Jurkat, Clone E6-1 (cell line): ENCODE results near the gene CAMTA1.

Experiments used
- DNase-seq: peaks from one replicate; pipeline ENCODE4 v3.0.0-alpha.2; 2011; ENCODE audit warnings: low read depth, low spot score
- H3K4me3 ChIP-seq: 2 replicates; pipeline ENCODE4 v1.5.1; 2011; ENCODE audit warnings: mild to moderate bottlenecking, low read length, control low read depth, moderate library complexity

CAMTA1 gene

DNA sequence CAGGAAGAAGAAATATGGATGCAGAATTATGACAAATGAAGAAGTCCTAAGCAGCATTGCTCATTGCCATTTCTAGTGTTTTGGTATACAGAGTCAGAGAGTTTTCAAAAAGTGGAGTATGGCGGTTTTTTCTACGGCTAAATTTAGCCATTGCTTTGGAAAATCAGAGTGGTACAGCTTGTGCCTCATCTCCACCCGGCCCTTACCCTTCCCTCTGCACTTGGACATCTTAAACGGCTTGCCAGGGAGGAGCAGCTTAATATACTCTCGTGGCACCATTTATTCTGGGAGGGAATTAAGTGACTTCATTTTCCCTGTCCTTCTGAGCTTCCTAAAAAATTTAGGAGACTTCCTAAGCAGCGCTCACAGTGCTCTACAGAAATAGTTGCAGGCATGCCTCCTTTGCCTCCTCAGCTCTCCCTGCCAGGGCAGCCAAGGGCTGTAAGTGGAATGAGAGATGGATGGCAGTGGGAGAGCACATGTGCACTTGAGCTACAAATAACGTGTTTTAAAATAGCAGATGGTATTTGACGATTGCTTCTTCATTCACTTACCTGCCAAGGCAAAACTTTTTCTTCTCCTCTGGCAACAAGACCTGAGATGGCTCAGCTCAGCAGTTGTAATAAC, 934.3 kb downstream of the CAMTA1 start:
- no peak overlapping the region for H3K4me3 ChIP-seq
- DNase-seq = no peak

DNA sequence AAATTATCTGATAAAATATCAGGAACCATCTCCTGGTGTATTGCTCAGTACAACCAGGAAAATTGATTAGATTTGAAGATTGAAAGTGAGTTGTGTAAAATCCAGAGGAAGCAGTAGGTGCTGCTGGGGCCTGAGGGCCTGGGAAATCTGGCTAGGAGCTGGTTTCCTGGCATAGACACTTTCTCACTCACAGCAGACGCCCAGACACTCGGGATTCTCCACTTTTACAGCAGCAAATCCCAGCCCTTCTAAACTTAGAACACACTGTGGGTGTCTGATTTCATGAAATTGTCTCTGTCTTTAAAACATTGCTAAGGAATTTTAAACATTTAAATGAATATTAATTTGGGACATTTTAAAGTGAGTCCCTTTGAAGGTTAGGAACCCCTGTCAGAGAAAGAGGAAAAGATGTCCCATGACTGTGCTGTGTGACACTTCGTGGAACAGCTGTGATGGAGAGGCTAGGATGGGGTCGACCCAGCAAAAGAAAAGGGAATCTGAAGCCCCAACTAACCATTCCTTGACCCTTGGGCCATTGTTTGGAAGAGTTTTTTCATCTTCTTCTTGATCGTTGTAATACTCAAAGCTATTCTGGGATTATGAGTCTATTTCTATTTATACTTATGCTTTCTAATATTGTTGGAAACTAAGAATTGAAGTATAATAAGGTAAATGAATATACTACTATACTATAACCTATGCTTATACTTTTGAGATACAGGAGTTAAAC, 936.9 kb downstream of the CAMTA1 start:
- DNase-seq = no peak
- H3K4me3 ChIP-seq = no peak overlapping the region

DNA sequence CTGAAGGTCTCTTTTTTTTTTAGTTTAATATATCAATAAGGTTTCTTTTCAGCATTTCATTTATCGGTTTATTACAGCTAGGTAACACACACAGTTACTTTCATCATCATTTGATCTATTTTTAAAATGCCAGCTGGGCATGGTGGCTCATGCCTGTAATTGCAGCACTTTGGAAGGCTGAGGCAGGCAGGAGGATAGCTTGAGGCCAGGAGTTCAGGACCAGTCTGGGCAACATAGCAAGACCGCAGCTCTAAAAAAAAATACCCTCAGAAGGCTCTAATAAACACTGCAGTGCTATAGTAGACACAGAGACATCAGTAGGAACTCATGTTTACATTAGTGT, 937.4 kb downstream of the CAMTA1 start:
- H3K4me3 ChIP-seq = no peak overlapping the region
- DNase-seq = no peak

DNA sequence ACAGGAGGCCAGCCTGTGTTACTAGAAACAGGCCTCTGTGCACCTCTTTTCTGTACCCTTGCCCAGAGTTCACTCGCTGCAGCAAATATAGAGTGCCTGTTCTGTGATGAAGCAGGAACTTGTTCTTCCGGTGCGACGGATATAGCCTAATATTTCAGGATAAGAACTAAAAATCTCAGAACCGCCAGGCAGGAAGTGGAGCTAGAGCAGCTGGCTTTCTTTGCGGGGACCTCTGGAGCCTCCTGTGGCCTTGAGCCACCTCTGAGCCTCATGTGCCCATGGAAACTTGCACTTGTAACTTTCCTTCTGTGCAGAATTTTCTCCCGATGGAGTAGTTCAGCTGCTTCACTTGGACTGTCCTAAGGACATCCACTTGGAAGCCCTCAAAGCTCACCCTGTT, 941.4 kb downstream of the CAMTA1 start:
- DNase-seq = no peak
- H3K4me3 ChIP-seq = no peak overlapping the region

DNA sequence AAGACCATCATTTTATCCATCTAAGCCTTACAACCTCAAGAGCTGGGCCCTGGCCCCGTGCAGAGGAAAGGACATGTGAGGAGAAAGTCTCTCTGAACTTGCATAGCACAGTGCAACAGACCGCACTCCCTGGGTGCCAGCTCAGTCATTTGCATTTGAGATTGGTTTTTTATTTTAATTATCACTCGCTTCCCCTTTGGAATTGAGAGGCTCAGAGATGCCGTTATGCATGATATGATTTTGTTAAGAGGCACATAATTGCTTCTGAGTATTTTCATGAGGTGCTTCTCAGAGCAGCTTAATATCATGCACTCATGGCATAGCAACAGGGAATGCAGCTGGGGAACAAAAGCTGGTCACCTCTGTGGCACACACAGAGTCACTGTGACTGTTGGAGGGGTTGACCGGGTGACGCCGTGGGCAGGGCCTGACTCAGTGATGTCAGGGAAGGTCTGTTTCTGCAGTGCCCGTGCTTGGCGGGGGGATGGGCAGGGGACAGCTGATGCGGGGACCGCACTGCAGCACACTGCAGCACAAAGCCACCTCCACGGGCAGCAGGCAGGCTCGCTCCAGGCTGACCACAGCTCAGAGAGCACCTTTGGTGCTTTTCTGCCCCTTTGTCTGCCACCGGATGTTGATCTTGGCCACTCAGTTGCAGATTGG, 942.7 kb downstream of the CAMTA1 start:
- no peak for DNase-seq
- H3K4me3 ChIP-seq = no peak overlapping the region

DNA sequence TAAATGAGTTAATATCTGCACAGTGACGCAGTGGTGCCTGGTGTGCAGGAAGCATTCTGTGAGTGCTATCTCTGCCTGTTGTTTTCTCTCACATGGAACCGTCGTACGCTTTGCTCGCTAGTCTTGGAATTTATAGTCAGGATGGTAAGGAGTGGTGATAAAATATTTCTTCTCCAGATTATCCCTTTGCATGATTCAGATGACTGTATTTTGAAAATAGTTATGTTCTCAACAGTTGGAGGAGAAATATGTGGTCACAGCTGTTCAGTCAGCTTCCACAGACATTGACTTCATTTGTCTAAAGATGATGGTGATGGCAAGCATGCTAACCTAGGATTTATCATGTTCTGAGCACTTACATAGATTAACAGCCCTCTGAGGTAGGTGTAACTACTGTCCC, 944.5 kb downstream of the CAMTA1 start:
- no peak for DNase-seq
- no peak overlapping the region for H3K4me3 ChIP-seq

DNA sequence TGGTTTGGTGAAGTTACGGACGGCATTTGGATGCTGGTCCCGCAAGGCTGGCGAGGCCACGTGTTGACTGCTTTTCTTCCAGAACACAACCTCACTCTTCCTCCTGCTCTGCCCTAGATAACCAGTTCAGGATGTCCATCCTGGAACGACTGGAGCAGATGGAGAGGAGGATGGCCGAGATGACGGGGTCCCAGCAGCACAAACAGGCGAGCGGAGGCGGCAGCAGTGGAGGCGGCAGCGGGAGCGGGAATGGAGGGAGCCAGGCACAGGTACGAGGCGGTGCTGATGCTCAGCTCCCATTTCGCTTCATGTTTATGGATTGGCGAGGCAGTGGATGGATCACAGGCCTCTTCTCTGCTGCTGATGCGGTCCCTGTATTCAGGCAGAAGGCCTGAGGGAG, 947.1 kb downstream of the CAMTA1 start:
- DNase-seq = no peak
- no peak overlapping the region for H3K4me3 ChIP-seq

DNA sequence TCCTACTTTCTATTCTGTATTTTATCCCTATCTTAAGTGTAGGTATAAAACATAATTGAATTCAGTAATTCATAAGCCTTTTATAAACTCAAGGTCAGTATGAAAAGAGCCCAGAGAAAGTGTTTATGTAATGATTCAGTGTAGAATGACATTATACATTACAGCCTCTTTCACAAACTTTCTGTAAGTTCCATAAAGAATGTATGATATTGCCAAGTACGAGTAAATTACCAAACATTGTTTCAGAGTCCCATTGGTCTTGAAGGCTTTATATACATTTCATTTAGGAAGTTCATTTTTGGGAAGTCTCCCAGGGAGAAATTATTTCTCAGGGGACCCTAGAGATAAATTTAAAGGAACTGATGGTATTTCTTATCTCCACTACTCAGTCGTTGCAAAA, 948.0 kb downstream of the CAMTA1 start:
- no peak overlapping the region for H3K4me3 ChIP-seq

DNA sequence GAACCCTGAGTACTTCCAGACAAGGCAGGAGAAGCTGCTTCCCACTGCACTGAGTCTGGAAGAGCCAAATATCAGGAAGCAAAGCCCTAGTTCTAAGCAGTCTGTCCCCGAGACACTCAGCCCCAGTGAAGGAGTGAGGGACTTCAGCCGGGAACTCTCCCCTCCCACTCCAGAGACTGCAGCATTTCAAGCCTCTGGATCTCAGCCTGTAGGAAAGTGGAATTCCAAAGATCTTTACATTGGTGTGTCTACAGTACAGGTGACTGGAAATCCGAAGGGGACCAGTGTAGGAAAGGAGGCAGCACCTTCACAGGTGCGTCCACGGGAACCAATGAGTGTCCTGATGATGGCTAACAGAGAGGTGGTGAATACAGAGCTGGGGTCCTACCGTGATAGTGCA, 952.8 kb downstream of the CAMTA1 start:
- no peak overlapping the region for H3K4me3 ChIP-seq
- no peak for DNase-seq

More for the DNA sequence above, 948.0 kb downstream of the CAMTA1 start:
- DNase-seq = no peak

DNA sequence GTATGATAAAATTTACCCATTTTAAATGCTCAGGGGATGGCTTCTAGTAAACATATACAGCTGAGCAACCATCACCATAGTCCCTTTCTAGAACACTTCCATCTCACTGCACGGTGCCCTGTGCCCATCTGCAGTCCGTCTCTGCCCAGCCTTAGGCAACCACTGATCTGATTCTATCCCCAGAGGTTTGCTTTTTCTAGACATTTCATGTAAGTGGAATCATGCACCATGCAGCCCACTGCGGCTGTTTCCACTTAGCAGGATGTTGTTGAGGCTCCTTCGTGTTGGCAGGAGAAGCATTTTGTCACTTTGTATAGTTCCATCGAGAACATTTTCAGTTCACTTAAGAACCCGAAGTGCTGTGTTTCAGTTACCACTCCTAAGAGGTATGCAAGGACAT, 958.1 kb downstream of the CAMTA1 start:
- DNase-seq = no peak
- H3K4me3 ChIP-seq = no peak overlapping the region

DNA sequence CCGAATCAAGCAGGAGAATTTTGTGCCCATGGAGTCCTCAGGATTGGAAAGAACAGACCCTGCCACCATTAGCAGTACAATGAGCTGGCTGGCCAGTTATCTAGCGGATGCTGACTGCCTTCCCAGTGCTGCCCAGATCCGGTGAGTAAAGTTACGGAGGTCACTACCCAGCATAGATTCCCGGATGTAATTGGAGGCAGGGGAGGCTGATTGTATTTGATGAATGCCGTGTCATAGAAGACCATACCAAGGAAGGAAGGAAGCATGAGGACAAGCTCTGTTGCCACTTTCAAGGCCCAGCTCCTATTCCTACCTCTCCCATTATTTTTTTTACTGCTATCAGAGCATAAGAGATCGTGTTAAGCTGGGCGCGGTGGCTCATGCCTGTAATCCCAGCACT, 959.6 kb downstream of the CAMTA1 start:
- H3K4me3 ChIP-seq = no peak overlapping the region
- DNase-seq = no peak

DNA sequence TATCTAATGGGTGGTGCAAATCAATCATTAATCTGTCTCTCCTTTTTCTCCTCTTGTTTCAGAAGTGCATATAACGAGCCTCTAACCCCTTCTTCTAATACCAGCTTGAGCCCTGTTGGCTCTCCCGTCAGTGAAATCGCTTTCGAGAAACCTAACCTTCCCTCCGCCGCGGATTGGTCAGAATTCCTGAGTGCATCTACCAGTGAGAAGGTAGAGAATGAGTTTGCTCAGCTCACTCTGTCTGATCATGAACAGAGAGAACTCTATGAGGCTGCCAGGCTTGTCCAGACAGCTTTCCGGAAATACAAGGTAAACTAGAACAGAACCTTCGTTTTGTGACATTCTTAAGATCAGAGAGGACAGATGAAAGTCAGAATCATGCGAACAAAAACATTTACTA, 960.5 kb downstream of the CAMTA1 start:
- H3K4me3 ChIP-seq = no peak overlapping the region
- no peak for DNase-seq

DNA sequence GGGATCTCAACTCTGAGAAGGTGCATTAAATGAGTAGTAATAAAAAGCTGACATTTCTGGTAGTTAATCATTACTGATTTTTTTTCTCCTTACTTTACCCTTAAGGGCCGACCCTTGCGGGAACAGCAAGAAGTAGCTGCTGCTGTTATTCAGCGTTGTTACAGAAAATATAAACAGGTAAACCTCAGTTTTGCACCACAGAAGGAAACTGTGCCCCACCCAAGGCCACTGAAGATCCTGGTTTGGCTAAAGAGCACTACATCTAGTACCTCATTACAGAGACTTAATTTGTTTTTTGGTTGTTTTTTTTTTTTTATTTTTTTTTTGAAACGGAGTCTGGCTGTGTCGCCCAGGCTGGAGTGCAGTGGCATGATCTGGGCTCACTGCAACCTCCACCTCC, 962.4 kb downstream of the CAMTA1 start:
- DNase-seq = no peak
- H3K4me3 ChIP-seq = no peak overlapping the region

DNA sequence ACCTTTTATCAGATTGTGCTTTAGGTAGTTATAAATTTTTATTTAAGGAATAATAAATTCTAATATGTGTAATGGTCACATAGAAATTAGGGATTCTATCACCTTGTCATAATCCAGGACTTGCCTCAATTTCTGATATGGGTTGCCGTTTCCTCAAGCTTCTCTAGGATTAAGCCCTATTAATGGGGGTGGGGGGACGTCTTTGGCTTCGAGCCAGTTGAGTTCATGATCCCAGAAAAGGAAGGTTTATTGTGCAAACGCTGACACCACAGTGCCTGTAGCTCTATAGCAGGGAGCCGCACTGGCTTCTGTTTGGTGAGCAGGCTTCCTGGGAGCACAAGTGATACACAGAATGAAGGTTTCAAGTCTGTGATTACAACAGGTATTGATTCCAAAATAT, 963.9 kb downstream of the CAMTA1 start:
- H3K4me3 ChIP-seq = no peak overlapping the region
- no peak for DNase-seq

DNA sequence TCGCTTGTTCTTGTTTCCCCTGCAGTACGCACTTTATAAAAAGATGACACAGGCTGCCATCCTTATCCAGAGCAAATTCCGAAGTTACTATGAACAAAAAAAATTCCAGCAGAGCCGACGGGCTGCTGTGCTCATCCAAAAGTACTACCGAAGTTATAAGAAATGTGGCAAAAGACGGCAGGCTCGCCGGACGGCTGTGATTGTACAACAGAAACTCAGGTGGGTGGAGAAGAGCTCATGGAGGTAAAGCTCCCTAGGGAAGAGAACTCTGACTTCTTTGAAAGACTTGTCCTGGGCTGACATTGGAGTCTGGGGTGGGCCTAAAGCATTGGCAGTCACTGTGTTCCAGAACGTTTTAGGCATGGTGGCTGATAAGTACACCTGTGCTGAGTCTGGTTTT, 965.9 kb downstream of the CAMTA1 start:
- no peak overlapping the region for H3K4me3 ChIP-seq
- DNase-seq = no peak

DNA sequence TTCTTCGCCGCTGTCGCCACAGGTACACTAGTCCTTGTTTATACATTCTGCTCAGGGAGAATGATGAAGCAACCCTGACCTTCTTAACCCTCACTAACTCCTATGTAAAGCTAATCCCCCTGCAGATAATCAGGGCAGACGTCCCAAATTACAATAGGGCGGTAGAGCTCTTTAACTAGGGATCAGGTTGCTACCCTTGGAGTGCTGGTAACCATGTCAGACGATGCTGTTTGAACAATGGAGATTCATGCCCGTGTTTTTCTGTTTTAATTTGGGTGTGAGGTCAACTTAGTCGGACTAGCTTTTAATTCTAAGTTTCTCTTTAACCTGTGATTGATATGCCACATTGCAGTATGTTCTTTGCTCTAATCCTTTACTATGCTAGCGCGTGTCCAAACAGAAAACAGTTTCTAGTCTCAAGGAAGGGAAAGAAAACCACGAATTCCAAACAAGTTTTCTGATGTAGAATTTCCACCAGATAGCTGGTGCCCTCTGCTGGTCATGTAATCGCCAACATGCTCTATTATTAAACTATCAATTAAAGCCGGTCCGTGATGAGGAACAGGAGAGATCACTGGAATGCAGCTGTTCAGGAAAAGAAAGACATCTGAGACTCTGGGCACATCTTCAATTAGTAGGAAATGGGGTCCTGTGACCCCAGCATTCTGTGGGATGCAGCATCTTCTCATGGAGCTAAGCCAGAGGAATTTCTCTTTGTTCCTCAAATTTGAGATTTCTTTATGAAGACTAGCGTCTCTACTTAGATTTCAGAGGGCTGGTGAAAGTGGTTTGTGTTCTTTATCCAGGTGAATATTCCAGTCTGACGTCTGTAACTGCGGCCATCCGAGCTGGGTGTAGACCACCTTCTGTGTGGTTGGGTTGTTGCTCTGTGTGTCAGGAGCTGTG, 967.5 kb downstream of the CAMTA1 start:
- DNase-seq = peak; percentile 28
- no peak overlapping the region for H3K4me3 ChIP-seq

DNA sequence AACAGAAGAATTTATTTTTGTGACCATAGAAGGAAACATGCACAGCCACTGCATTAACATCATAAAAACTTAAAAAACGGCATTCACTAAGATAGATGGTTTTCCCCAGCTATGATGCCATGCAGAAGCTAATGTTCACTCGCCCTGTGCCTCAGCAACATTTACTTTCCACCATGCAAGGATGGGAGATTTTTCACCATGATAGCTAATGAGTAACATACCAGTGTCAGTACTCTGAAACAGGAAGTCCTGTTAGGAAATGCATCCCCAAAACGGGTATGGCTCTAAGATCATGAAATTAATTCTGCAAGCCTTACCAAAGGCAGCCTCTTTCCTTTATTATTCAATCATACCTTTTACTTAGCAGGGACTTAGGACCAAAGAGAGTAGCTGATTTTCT, 968.4 kb downstream of the CAMTA1 start:
- DNase-seq = no peak
- H3K4me3 ChIP-seq = no peak overlapping the region

DNA sequence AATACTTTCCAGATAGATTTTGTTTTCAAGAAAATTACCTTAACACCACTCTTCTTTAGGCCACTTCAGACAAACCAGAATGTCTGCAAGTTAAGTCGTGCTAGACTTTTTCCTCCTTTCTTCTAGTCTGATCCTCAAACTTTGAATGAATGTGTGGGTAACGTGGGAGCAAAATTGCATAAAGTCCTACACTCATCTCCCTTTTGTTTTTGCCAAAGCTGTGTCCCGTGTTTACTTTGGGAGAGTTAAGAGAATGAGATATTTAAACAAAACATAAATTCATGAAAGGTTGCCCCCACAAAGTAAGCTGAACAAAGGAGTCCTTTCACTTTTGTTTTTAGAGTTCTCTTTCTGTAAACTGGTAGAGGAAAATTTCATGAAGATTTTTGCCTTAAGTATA, 969.0 kb downstream of the CAMTA1 start:
- DNase-seq = no peak
- H3K4me3 ChIP-seq = no peak overlapping the region

DNA sequence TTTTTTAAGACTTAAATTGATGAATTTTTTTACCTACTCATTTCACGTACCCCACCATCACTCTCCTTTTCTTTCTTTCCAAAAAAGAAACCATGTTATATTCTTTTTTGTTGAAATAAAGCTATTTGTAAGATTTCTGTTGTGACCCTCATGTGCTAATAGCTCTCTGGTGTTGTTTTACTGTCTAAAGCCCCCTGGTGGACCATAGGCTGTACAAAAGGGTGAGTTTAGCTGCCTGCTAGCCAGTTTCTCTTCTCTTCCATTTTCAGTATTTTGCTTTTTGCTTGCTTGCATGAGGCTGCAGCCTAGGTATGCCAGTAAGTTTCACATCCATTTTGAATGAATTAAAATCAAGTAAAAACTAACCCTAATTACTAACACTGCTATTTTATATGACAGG, 970.2 kb downstream of the CAMTA1 start:
- no peak overlapping the region for H3K4me3 ChIP-seq
- DNase-seq = peak; percentile 11

DNA sequence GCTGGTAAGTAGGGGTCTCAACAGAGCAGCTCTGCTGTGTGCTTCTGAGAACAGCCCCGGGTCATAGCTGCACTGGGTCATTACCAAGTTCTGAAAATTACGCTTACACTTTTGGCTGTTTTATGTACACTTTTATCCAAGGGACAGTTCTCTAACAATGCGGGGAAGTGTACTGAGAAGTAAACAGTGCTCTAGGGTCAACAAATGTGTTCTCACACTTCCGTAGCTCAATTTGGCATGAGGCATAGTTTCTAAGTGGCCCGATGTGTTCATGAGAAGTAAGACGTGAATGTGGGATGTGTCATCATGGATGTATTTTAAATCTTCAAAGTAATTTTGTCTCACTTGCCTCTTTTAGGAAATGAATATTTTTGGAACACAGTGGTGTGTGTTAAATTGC, 975.0 kb downstream of the CAMTA1 start:
- DNase-seq = no peak
- H3K4me3 ChIP-seq = no peak overlapping the region
